Measurements from ENCODE around the gene MAN1C1. TPM values are rescaled to one million over a fixed set of nuclear protein-coding genes. Genes with fewer than 3 reads are reported as not detected.

Gene MAN1C1
- total and polyA plus RNA-seq, 9 of the 15 experiments (the other 6 are each of a cell fraction or from before 2014, with no cell fraction given), result 0.04 to 0.44 (median 0.10) TPM; not detected in 3

- TF ChIP-seq, protein P1, sequence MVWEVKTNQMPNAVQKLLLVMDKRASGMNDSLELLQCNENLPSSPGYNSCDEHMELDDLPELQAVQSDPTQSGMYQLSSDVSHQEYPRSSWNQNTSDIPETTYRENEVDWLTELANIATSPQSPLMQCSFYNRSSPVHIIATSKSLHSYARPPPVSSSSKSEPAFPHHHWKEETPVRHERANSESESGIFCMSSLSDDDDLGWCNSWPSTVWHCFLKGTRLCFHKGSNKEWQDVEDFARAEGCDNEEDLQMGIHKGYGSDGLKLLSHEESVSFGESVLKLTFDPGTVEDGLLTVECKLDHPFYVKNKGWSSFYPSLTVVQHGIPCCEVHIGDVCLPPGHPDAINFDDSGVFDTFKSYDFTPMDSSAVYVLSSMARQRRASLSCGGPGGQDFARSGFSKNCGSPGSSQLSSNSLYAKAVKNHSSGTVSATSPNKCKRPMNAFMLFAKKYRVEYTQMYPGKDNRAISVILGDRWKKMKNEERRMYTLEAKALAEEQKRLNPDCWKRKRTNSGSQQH (CRISPR knock-in tag; IDR thresholded peaks at IDR 0.05), result peak; percentile 71
- no peak for TF ChIP-seq NUFIP1 (IDR thresholded peaks at IDR 0.05; ENCODE audit: partially characterized antibody)
- TF ChIP-seq, protein P2, sequence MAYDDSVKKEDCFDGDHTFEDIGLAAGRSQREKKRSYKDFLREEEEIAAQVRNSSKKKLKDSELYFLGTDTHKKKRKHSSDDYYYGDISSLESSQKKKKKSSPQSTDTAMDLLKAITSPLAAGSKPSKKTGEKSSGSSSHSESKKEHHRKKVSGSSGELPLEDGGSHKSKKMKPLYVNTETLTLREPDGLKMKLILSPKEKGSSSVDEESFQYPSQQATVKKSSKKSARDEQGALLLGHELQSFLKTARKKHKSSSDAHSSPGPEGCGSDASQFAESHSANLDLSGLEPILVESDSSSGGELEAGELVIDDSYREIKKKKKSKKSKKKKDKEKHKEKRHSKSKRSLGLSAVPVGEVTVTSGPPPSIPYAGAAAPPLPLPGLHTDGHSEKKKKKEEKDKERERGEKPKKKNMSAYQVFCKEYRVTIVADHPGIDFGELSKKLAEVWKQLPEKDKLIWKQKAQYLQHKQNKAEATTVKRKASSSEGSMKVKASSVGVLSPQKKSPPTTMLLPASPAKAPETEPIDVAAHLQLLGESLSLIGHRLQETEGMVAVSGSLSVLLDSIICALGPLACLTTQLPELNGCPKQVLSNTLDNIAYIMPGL (CRISPR knock-in tag; IDR thresholded peaks at IDR 0.05), result peak; percentile 46; the same call in 1 of the 2 replicates
- peak; percentile 53; the same call in 1 of the 2 replicates for TF ChIP-seq LCOR (CRISPR knock-in tag; IDR thresholded peaks at IDR 0.05)
- TF ChIP-seq MYNN (IDR thresholded peaks at IDR 0.05), result 0 out of 2 replicates have a peak, but pooled peaks have one; percentile 41
- TF ChIP-seq MYNN (CRISPR knock-in tag; IDR thresholded peaks at IDR 0.05), result no peak
- TF ChIP-seq NELFE (IDR thresholded peaks at IDR 0.05; ENCODE audit: insufficient read depth, insufficient read length), result no peak
- TF ChIP-seq PHF21A (IDR thresholded peaks at IDR 0.05; ENCODE audit: borderline replicate concordance, low read depth), result peak; percentile 54; the same call in 1 of the 2 replicates
- no peak for TF ChIP-seq EP300 (IDR thresholded peaks at IDR 0.05; ENCODE audit: low read length)
- TF ChIP-seq, protein P3, sequence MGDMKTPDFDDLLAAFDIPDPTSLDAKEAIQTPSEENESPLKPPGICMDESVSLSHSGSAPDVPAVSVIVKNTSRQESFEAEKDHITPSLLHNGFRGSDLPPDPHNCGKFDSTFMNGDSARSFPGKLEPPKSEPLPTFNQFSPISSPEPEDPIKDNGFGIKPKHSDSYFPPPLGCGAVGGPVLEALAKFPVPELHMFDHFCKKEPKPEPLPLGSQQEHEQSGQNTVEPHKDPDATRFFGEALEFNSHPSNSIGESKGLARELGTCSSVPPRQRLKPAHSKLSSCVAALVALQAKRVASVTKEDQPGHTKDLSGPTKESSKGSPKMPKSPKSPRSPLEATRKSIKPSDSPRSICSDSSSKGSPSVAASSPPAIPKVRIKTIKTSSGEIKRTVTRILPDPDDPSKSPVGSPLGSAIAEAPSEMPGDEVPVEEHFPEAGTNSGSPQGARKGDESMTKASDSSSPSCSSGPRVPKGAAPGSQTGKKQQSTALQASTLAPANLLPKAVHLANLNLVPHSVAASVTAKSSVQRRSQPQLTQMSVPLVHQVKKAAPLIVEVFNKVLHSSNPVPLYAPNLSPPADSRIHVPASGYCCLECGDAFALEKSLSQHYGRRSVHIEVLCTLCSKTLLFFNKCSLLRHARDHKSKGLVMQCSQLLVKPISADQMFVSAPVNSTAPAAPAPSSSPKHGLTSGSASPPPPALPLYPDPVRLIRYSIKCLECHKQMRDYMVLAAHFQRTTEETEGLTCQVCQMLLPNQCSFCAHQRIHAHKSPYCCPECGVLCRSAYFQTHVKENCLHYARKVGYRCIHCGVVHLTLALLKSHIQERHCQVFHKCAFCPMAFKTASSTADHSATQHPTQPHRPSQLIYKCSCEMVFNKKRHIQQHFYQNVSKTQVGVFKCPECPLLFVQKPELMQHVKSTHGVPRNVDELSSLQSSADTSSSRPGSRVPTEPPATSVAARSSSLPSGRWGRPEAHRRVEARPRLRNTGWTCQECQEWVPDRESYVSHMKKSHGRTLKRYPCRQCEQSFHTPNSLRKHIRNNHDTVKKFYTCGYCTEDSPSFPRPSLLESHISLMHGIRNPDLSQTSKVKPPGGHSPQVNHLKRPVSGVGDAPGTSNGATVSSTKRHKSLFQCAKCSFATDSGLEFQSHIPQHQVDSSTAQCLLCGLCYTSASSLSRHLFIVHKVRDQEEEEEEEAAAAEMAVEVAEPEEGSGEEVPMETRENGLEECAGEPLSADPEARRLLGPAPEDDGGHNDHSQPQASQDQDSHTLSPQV (IDR thresholded peaks at IDR 0.05), result no peak; the same call in 1 of the 2 replicates
- no peak for TF ChIP-seq HINFP (tag; conservative IDR thresholded peaks at IDR 0.05; ENCODE audit: low read depth)
- TF ChIP-seq, protein P4, sequence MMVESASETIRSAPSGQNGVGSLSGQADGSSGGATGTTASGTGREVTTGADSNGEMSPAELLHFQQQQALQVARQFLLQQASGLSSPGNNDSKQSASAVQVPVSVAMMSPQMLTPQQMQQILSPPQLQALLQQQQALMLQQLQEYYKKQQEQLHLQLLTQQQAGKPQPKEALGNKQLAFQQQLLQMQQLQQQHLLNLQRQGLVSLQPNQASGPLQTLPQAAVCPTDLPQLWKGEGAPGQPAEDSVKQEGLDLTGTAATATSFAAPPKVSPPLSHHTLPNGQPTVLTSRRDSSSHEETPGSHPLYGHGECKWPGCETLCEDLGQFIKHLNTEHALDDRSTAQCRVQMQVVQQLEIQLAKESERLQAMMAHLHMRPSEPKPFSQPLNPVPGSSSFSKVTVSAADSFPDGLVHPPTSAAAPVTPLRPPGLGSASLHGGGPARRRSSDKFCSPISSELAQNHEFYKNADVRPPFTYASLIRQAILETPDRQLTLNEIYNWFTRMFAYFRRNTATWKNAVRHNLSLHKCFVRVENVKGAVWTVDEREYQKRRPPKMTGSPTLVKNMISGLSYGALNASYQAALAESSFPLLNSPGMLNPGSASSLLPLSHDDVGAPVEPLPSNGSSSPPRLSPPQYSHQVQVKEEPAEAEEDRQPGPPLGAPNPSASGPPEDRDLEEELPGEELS (CRISPR knock-in tag; IDR thresholded peaks at IDR 0.05; ENCODE audit: borderline replicate concordance), result no peak; the same call in none of the 2 replicates
- TF ChIP-seq, protein P5, sequence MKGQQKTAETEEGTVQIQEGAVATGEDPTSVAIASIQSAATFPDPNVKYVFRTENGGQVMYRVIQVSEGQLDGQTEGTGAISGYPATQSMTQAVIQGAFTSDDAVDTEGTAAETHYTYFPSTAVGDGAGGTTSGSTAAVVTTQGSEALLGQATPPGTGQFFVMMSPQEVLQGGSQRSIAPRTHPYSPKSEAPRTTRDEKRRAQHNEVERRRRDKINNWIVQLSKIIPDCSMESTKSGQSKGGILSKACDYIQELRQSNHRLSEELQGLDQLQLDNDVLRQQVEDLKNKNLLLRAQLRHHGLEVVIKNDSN (CRISPR knock-in tag; IDR thresholded peaks at IDR 0.05), result no peak
- TF ChIP-seq GTF2E2 (tag; IDR thresholded peaks at IDR 0.05), result peak; percentile 54; the same call in 1 of the 2 replicates
Measured at GRCh38 chr1:25820247-25821111, 203.9 kb downstream of the MAN1C1 start (continued).
